GM18526 (cell line): ENCODE results near the gene JMJD6.

Source experiments
- POLR2A ChIP-seq: IDR thresholded peaks from 3 replicates; pipeline ENCODE4 v1.6.1; 2011; ENCODE audit not compliant: insufficient read length; ENCODE audit errors: extremely low read depth

The JMJD6 gene

GRCh38 chr17:76725580-76726230, 701 bp downstream of the JMJD6 start:
- TF ChIP-seq POLR2A, result no peak

GRCh38 chr17:76723812-76724211, 2.6 kb downstream of the JMJD6 start:
- TF ChIP-seq POLR2A, result no peak

- TF ChIP-seq POLR2A, result no peak
Measured at GRCh38 chr17:76722279-76722678, 4.1 kb downstream of the JMJD6 start.

- no peak for TF ChIP-seq POLR2A
Measured at GRCh38 chr17:76721463-76721862, 4.9 kb downstream of the JMJD6 start.

GRCh38 chr17:76720941-76721340, 5.5 kb downstream of the JMJD6 start:
- no peak for TF ChIP-seq POLR2A

- TF ChIP-seq POLR2A, result no peak
Measured at GRCh38 chr17:76720211-76720610, 6.2 kb downstream of the JMJD6 start.

GRCh38 chr17:76718516-76718915, 7.9 kb downstream of the JMJD6 start:
- no peak for TF ChIP-seq POLR2A

- TF ChIP-seq POLR2A, result no peak
Measured at GRCh38 chr17:76716839-76717215, 9.6 kb downstream of the JMJD6 start.

GRCh38 chr17:76716146-76716838, 10.1 kb downstream of the JMJD6 start:
- TF ChIP-seq POLR2A, result no peak

- no peak for TF ChIP-seq POLR2A
Measured at GRCh38 chr17:76715496-76715830, 10.9 kb downstream of the JMJD6 start.

- no peak for TF ChIP-seq POLR2A
Measured at GRCh38 chr17:76714822-76715495, 11.4 kb downstream of the JMJD6 start.

GRCh38 chr17:76714336-76714735, 12.1 kb downstream of the JMJD6 start:
- no peak for TF ChIP-seq POLR2A

GRCh38 chr17:76713765-76714164, 12.6 kb downstream of the JMJD6 start:
- TF ChIP-seq POLR2A, result no peak

- TF ChIP-seq POLR2A, result no peak
Measured at GRCh38 chr17:76710863-76711611, 15.4 kb downstream of the JMJD6 start, which contains the start of gene MXRA7. Gene MXRA7, minus strand, starts transcription at chr17:76710965. Its CDS starts 19 bp downstream, at chr17:76710946.

GRCh38 chr17:76709077-76709950, 17.1 kb downstream of the JMJD6 start:
- TF ChIP-seq POLR2A, result no peak
